Activated T-cell treated with anti-CD3 and anti-CD28 coated beads for 48 hours (primary cell): ENCODE data around the gene THTPA.
"Not testable (repeated sequence)": the region's sequence is repeated elsewhere in the genome, so short reads cannot be mapped to it uniquely, and the experiment has no call there.

Experiments
- DNase-seq: peaks from one replicate; pipeline ENCODE4 v3.0.0-alpha.2; 2020; ENCODE audit warnings: low read depth

THTPA gene

DNA sequence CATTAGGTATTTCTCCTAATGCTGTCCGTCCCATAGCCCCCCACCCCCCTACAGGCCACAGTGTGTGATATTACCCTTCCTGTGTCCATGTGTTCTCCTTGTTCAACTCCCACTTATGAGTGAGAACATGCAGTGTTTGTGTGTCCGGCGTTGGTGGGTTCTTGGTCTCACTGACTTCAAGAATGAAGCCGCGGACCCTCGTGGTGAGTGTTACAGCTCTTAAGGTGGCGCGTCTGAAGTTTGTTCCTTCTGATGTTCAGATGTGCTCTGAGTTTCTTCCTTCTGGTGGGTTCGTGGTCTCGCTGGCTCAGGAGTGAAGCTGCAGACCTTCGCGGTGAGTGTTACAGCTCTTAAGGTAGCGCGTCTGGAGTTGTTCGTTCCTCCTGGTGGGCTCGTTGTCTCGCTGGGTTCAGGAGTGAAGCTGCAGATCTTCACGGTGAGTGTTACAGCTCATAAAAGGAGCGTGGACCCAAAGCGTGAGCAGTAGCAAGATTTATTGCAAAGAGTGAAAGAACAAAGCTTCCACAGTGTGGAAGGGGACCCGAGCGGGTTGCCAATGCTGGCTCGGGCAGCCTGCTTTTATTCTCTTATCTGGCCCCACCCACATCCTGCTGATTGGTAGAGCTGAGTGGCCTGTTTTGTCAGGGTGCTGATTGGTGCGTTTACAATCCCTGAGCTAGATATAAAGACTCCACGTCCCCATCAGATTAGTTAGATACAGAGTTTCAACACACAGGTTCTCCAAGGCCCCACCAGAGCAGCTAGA lies 27.9 kb downstream of the THTPA start:
- not testable (repeated sequence) for DNase-seq

- not testable (repeated sequence) for DNase-seq
These were observed 28.6 kb downstream of the THTPA start for GRCh38 chr14:23584527-23585203.

DNA sequence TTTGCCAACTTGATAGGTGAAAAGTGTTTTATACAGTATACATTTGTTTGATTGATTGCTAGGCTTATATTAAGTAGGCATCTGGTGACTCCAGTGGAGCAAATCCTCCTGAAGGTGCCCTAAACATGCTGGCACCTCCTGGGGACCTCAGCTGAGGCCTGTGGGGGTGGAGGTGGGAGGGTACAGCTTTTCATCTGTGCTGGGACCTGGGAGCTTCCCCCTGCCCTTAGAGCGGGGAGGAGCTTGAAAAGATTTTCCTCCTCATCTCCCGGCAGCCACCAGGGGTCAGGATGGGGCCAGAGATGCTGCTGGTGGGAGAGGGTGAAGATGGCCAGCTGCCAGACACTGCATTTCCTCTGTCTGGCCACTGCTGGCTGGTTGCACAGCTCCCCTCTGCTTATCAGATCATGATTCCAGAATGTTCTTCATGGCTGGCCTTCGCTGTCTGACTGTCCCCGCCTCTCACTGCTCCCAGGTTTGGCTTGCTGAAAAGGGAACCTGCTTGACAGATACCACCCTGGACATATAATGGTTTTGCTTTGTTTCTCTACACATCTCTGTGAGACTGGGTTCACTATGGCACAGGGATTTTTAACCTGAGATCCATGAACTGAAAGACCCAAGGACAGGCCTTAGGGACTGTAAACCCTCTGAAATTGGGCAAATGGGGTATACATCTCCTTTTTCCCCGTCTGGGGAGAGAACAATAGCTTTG lies 33.0 kb downstream of the THTPA start:
- peak; percentile 81 for DNase-seq

GRCh38 chr14:23589606-23590005 lies 33.5 kb downstream of the THTPA start:
- DNase-seq, result no peak

- DNase-seq, result no peak
These were observed 34.1 kb downstream of the THTPA start for GRCh38 chr14:23590198-23590597.

DNA sequence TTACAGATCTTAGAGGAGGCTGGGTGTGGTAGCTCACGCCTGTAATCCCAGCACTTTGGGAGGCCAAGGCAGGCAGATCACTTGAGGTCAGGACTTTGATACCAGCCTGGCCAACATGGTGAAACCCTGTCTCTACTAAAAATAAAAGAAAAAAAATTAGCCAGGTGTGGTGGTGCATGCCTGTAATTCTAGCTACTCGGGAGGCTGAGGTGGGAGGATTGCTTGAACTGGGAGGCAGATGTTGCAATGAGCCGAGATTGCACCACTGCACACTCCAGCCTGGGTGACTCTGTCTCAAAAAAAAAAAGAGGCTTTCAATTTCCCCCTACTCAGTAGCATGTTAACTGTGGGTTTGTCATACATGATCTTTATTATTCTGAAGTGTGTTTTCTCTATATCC lies 38.1 kb downstream of the THTPA start:
- DNase-seq, result not testable (repeated sequence)

DNA sequence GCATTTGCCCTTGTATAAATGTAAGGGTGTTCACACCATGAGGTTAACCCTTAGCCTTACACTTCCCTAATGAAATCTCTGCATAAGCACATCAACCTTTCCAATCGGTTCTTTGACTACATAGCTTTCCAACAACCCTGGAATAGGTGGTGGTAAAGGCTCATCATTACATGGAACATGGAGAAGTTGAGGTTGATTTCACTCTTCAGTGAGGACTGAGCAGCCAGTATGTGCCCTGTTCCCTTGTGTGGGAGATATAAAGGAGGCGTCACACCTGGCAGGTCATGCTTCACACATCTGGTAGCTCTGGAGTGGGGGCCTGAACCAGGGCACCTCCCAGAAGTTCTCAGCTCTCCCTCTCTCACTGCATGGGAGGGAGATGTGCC lies 44.2 kb downstream of the THTPA start:
- no peak for DNase-seq

DNA sequence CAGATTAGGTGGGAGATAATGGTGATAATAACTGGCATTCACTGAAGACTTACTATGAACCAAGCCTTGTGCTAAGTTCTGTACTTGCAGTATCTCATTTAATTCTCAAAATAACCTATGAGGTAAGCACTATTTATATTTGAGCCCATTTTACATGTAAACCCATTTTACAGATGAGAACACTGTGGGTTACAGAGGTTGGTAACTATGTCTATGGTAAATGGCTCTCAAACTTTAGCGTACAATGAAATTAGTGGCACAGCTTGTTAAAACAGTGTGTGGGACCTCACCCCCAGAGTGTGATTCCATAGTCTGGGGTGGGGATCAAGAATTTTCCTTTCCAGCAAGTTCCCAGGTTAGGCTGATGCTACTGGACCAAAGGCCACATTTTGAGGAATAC lies 44.7 kb downstream of the THTPA start:
- DNase-seq, result no peak

DNA sequence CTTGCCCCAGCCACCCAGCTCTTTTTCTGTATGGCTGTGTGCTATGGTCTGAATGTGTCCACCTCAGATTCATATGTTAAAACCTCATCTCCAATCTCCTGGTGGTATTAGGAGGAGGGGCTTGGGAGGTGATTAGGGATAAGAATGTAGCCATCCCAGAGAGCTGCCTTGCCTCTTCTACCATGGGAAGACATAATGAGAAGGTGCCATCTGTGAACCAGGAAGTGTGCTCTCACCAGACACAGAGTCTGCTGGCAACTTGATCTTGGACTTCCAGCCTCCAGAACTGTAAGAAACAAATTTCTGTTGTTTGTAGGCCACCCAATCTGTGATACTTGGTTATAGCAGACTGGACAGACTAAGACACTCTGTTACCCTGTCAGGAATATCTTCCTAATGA lies 45.4 kb downstream of the THTPA start:
- DNase-seq, result no peak

DNA sequence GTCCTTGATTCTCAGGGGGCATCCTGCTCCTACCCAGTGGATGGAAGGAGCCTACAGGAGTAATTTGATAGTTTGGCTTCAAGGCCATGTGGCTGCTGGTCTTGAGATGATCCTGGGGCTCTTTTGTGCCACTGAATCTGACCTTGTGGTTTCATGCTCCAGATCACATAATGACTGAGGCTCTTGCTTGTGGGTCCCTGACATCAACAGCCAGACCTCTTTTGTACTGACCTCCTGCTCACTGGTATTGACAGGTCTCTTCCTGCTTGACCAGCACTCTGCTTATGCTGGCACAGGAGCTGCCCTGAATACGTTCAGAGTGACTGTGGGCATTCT lies 45.7 kb downstream of the THTPA start:
- no peak for DNase-seq

DNA sequence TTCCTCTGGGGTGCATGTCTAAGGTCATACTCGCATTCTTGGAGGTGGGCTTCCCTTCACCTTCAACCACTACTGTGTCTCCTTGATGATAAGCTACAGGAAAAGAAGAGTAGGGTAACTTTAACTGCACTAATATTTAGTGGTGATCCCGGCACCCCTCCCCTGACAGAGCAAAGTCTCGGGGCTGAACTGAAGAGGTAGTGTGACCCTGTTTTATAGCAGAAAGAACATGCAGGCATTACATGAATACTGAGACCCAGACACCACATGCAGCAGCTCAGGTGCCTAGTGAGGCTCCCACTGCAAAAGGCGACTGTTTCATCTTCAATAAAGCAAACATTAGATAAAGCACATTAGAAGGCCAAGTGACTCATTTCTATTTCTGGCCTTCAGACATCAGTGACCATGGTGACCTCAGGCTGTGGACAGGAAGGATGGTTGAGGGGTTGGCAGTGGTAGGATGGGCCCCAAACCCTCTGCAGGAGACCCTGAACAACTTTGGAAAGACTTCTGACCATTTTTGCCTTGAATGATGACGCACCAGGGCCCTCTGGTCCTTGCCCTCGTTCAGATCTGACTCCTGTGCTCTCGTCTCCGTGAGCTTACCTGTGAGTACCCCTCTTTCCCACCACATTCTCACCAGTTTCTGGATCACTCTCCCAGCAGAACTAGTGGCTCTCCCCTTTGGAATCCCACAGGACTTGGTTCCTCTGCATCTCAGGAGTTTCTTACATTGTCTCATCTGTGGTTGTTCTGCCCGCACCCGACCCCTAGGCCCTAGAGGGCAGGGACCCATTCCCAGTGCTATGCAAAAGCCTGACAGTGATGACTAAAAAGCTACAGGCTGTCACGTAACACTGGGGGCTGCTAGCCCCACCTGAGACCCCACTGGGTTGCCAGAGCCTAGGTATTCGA lies 46.4 kb downstream of the THTPA start:
- no peak for DNase-seq

- DNase-seq, result no peak
These were observed 47.0 kb downstream of the THTPA start for GRCh38 chr14:23603103-23603502.

GRCh38 chr14:23604148-23604547 lies 48.1 kb downstream of the THTPA start:
- DNase-seq, result no peak

- no peak for DNase-seq
These were observed 48.7 kb downstream of the THTPA start for GRCh38 chr14:23604675-23605170.

DNA sequence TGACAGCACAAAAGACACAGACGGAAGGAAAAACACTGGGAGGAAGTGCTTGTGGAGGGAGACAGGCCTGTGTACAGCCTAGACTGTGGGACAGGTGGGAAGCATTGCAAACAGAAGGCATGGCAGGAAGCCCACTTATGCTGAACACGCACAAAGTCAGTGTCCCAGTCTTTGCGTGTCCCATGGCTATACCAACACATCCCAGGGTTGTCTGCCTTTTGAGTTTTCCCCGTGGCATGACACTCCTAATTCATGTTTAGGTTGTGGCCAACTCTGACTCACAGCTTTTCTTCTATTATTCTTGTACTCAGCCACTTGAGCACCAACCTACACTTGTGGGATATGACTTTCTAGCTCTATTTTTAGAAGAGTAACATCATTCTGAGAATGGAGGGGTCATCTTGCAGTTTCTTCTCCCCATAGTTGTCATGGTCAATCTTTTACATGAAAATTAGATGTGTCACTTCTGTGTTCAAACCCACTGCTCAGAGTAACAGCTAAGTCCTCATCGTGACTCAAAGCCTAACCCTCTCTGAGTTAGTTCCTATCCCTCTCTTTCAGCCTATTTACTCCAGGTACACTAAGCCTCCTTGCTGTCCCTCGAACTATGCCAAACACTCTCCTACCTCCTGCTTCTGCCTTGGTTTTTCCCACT lies 50.0 kb downstream of the THTPA start:
- DNase-seq, result peak; percentile 15

- DNase-seq, result no peak
These were observed 52.4 kb downstream of the THTPA start for GRCh38 chr14:23608454-23608853.

DNA sequence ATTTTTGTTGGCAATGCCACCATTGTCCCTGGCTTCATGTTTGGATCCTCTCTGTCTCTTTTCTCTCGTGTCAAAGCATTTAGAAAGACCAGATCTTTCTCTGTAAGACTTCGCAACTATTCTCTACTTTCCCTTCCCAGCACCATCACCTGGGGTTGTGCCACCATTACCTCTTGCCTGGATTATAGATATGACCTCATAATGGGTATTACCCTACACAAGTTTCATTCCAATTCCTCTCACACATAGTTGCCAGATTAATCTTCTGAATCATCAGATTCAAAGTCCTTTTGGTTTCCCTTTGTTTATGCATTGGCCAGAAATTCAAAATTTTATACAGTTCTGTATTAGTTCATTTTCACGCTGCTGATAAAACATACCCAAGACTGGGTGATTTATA lies 52.9 kb downstream of the THTPA start:
- no peak for DNase-seq

GRCh38 chr14:23609411-23610089 lies 53.5 kb downstream of the THTPA start:
- not testable (repeated sequence) for DNase-seq
